ENCODE data around the gene TMEM62.

GRCh38 chr15:43100971-43101370 lies 32.4 kb upstream of the TMEM62 start:
- TF ChIP-seq CTCF (IDR thresholded peaks at IDR 0.05) (no peak), POLR2AphosphoS5 (IDR thresholded peaks at IDR 0.05) (no peak), POLR2A (IDR thresholded peaks at IDR 0.05; ENCODE audit: low read depth) (no peak)

All from esophagus muscularis mucosa (tissue), 3 donors.